Stimulated activated CD8-positive, alpha-beta memory T cell treated with anti-CD3 and anti-CD28 coated beads, Interleukin-4, amount 100 ng/mL, for 4 hours (primary cell): ENCODE results near the gene NOD2.

ENCODE experiments used
- DNase-seq, 2 donors: peaks; one replicate each; pipeline ENCODE4 v3.0.0-alpha.2; 2020; ENCODE audit warnings: low read depth in 2 of 2, low spot score in 1 of 2

Gene NOD2

GRCh38 chr16:50778284-50779163 lies 85.1 kb downstream of the NOD2 start:
- no peak for DNase-seq

GRCh38 chr16:50781043-50781442 lies 87.6 kb downstream of the NOD2 start:
- no peak for DNase-seq

GRCh38 chr16:50781518-50781917 lies 88.1 kb downstream of the NOD2 start:
- DNase-seq, result no peak
